Measurements from ENCODE around the gene PMF1.

GRCh38 chr1:156233426-156234127 lies 20.8 kb downstream of the PMF1 start:
- TF ChIP-seq CENPT (CRISPR knock-in tag; IDR thresholded peaks at IDR 0.05; ENCODE audit: low read depth), result no peak
- no peak for TF ChIP-seq EZH2 (conservative IDR thresholded peaks at IDR 0.05; ENCODE audit: low read depth, low read length)
- TF ChIP-seq CTCF (CRISPR knock-in tag; IDR thresholded peaks at IDR 0.05), result no peak
- TF ChIP-seq ZNF414 (CRISPR knock-in tag; IDR thresholded peaks at IDR 0.05), result no peak
- TF ChIP-seq MYC (CRISPR knock-in tag; IDR thresholded peaks at IDR 0.05; ENCODE audit: borderline replicate concordance), result no peak
- no peak for TF ChIP-seq ZNF143 (CRISPR knock-in tag; IDR thresholded peaks at IDR 0.05)
- no peak for TF ChIP-seq ZNF670 (CRISPR knock-in tag; IDR thresholded peaks at IDR 0.05; ENCODE audit: borderline replicate concordance)
- no peak for TF ChIP-seq EED (CRISPR knock-in tag; IDR thresholded peaks at IDR 0.05)
- no peak for TF ChIP-seq POLR2A (IDR thresholded peaks at IDR 0.05; ENCODE audit: insufficient read depth in 1 of 2, low read depth in 2 of 2, low read length in 2 of 2)
- no peak for TF ChIP-seq KDM1A (CRISPR knock-in tag; IDR thresholded peaks at IDR 0.05)

Measured in HepG2 (cell line).